SH-SY5Y (cell line): ENCODE measurements around the gene HCFC1R1.

Source experiments
- GATA2 ChIP-seq: IDR thresholded peaks from 2 replicates; pipeline ENCODE4 v1.6.1; 2011; ENCODE audit warnings: mild to moderate bottlenecking, low read depth, low read length
- GATA3 ChIP-seq: IDR thresholded peaks from 2 replicates; pipeline ENCODE4 v1.6.1; 2011; ENCODE audit warnings: low read depth, mild to moderate bottlenecking, low read length, moderate library complexity

DNA sequence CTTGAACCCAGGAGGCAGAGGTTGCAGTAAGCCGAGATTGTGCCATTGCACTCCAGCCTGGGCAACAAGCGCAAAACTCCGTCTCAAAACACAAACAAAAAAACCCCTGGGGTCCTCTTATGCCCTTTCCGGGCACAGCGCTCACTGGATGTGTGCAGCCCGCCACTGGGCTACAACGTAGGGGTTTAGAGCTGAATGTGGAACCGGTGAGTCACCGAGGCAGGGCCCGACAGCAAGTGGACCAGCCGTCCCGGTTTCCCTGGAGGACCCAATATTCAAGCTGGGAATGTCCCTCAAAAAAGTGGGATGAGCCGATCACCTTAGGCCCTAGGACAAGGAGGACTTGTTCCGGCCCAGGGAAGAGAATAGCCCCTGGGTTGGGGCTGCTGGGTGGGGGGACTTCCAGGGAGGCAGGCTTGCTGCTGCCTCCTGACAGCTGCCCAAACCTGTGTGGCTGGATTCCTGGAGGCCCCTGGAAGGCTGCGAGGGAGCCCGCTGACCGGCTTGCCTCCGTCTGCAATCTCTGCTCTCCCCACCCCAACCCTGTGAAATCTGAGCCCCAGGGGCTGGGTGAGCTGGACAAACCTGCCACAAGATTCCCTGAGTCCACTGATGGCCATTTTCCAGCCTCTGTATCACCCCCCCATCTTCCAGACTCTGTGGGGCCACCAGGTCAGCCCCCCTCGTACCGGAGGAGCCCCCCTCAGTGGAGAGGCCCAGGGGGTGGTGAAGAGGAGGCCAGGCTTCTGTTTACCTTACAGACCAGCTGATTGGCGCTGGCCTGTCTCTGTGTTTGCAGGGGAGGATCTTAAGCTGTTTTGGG is 14.0 kb downstream of the HCFC1R1 start:
- no peak for TF ChIP-seq GATA2
- TF ChIP-seq GATA3, result no peak
